Embryonic facial prominence (tissue), 1 donor: Measurements from ENCODE around the gene WNT5B.
"Not testable (repeated sequence)": the region's sequence is repeated elsewhere in the genome, so short reads cannot be mapped to it uniquely, and the experiment has no call there.

Experiments
- DNase-seq: peaks from one replicate; pipeline ENCODE4 v3.0.0-alpha.2; 2016; ENCODE audit errors: extremely low spot score

Gene WNT5B

DNA sequence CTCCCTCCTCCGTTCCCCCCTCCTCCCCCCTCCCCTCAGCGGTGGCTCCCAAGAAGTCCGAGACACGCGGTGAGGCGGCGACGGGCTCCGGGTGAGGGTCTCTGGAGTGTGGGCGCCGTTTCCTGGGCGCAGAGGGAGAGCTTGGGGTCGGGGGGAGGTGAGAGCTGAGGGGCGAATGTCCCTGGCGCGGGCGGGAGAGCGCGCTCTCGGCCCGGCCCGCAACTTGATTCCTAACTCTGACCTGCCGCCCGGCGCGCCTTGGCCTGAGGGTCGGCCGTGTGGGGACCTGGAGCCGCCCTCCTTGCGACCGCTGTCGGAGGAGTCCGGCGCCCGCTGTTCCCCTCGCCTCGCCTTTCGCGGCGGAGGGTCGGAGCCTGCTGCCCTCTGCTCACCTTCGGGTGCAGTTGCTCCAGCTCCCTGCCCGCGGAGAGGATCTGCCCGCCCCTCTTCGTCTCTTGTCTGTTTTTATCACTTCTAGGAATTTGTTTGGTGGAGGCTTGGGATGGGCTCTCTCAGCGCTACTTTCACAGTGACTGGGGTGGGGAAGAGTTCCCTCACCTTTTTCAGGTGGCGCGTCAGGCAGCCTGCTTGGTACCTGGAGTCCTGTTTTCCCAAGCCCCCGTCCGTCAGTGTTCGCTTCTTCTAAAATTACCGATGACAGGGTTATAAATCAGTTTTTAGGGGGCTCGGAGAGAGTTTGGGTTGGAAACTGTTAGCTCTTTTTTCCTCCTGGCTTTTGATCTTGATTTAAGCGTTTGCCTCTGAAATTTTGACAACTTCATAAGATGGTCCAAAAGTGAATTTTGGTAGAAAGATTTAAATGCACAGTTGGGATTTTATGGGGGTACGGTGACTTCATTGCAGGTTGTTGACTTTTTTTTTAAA, 62.3 kb downstream of the WNT5B start:
- no peak for DNase-seq

DNA sequence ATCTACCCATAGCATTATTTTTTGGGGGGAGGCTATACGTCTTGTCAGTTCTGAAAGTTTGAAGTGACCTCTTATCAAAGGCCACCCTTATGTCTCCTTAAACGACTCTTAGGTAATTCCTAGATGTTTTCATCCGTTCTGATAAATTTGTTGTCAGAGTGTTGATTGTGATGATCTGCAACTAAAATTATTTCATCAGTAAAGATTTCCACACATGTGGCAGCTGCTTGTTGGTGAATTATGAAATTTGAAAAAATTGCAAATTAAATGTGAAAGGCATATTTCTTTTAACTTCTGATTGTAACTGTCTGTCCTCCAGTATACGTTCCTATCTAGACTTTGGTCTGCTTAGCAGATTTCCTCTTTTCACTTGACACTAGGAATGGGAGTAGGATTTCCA, 63.2 kb downstream of the WNT5B start:
- DNase-seq: no peak

GRCh38 chr12:1692895-1693610, 64.0 kb downstream of the WNT5B start:
- no peak for DNase-seq

DNA sequence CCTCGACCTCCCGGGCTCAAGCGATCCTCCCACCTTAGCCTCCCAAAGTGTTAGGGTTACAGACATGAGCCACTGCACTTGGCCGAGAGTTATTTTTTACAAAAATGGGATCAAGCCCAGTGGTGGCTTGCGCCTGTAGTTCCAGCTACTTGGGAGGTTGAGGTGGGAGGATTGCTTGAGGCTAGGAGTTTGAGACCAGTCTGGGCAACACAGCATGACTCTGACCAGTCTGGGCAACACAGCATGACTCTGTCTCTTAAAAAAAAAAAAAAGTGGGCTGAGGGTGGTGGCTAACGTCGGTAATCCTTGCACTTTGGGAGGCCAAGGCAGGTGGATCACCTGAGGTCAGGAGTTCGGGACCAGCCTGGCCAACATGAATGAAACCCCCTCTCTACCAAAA, 66.1 kb downstream of the WNT5B start:
- DNase-seq: not testable (repeated sequence)

DNA sequence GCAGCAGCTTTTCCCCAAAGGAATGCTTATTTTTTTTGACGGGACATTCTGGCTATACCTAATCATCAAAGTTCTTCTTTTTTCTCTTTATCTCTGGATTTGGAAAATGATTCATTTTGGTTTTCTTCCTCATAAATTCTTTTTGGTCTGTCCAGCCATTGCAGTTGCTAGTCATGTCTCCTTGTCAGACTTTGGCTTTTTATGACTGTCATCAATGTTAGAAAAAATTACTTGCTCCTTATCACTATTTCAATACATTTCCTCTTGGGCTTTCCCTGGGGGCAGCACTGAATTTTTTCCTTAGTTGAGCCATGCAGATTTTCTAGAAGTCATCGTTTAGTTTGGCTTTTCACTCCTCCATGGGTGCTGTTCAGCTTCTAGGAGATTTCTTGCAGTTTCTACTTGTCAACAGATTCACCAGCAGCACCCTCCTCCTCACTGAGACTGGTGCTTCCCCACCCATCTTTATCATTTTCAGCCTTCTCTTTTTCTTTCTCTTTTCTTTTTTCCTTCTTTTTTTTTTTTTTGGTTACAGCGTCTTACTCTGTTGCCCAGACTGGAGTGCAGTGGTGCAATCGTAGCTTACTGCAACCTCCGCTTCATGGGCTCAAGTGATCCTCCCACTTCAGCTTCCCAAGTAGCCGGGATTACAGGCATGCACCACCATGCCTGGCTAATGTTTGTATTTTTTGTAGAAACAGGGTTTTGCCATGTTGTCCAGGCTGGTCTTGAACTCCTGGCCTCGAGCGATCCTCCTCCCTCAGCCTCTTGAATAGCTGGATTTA, 67.0 kb downstream of the WNT5B start:
- no peak for DNase-seq

GRCh38 chr12:1696800-1697199, 67.8 kb downstream of the WNT5B start:
- DNase-seq: no peak
